ENCODE results near the gene HSD11B1.

The HSD11B1 gene

DNA sequence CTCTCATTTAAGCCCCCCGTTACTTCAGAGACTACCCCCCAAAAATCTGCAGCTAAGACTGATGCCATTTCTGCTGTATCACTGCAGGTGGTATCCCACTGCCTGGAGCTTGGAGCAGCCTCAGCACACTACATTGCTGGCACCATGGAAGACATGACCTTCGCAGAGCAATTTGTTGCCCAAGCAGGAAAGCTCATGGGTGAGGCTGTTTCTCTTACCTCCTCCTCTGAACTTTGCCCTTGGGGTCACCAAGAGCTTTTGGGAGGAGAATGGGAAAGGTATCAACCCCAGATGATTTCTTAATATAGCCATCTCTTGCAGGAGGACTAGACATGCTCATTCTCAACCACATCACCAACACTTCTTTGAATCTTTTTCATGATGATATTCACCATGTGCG lies 2.0 kb downstream of the HSD11B1 start:
- peaks cover 58% of the 10 kb centered on the region for H3K4me1 Mint-ChIP-seq
- ATAC-seq, result no peak
- H3K27ac Mint-ChIP-seq, result peak overlapping the region in 1 of 2 donors; percentile 32

DNA sequence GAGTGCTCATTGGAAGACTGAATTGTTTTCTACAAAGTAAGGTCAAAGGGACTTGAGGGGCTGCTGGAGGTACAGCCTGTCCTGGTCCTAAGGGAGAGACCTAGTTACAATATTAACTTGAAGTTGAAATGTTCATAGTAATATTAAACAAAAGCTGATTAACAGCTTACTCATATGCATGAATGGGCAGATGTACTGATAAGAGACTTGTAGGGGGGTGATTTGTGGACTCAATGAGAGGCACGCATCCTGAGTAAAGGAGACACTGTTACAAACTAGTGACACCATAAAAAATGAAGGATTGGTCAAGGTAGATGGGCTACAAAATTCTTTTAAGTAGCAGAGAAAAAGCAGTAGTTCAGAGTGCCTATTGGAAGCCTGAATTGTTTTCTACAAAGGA lies 2.7 kb downstream of the HSD11B1 start:
- Mint-ChIP-seq H3K4me3 (no peak overlapping the region), H3K27me3 (no peaks in the 10 kb centered on the region), H3K9me3 (no peaks in the 10 kb centered on the region), H3K27ac (peak overlapping the region in 1 of 2 donors; percentile 37), H3K4me1 (peaks cover 55% of the 10 kb centered on the region)
- ATAC-seq, result no peak
- DNase-seq, result no peak

More for the DNA sequence above, 2.0 kb downstream of the HSD11B1 start:
- no peaks in the 10 kb centered on the region for H3K9me3 Mint-ChIP-seq
- no peak overlapping the region for H3K4me3 Mint-ChIP-seq
- no peak for DNase-seq
- H3K27me3 Mint-ChIP-seq, result no peaks in the 10 kb centered on the region

DNA sequence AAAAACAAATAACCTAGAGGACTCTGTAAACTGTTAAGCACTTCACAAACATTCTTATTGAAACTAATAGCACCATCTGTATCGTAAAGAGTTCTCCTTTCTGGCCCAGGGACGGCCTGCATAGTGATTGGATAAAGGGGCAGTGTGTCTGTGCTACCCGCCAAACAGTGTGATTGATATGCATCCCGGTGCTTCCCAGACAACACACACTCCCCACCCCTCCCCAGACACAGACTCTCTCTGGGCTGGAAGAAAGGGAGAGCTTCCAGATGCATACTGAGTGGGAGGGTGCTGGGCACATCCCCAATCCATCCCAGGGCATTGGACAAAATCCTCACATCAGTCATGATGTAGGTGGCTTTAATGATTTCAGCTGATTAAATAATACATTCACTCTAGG lies 3.7 kb downstream of the HSD11B1 start:
- Mint-ChIP-seq H3K4me1 (peaks cover 54% of the 10 kb centered on the region), H3K9me3 (no peaks in the 10 kb centered on the region), H3K27ac (no peak overlapping the region), H3K27me3 (no peaks in the 10 kb centered on the region), H3K4me3 (no peak overlapping the region)
- DNase-seq, result no peak
- ATAC-seq, result no peak

DNA sequence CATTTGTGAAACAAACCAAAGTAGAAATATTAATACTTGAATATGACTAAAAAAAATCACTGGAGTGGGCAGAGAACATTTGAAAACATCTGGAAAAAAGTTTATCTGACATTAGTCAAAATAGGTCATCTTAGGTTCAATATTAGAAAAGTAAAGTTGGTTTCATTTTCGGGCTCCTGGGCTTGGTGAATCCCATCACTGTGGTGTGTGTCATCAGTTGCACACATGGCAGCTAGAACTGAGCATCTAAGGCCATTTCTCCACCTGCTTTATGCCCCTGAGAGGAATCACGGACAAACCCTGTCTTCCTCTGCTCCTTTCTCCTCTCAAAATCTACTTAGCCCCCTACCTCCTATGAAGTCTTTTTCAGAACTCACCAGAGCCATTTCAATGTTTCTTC lies 5.4 kb downstream of the HSD11B1 start:
- Mint-ChIP-seq H3K27me3 (no peaks in the 10 kb centered on the region), H3K4me3 (peak overlapping the region in 1 of 2 donors; percentile 44), H3K9me3 (no peaks in the 10 kb centered on the region), H3K27ac (peak overlapping the region in 1 of 2 donors; percentile 86), H3K4me1 (peaks cover 45% of the 10 kb centered on the region)
- ATAC-seq (peak; percentile 66), DNase-seq (no peak)

DNA sequence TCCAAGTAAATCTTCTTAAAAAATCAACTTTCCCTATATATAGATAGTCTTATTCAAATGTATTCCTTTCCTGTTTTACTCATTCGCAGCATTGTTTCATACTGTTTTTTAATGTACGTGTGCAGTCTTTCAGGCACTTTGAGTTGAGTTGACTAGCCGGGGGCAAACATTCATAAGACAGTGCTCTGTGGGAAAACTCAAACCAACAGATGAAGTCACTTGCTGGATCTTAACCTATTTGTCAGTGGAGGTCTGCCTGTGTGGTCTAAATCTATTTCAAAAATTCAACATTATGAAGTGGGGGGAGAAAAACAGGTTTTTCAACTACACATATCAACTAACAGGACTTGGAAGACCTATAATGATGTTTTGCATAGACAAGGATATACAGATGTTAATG lies 6.2 kb downstream of the HSD11B1 start:
- DNase-seq (no peak), ATAC-seq (no peak)
- Mint-ChIP-seq H3K27me3 (no peaks in the 10 kb centered on the region), H3K4me1 (peaks cover 47% of the 10 kb centered on the region), H3K9me3 (no peaks in the 10 kb centered on the region), H3K4me3 (no peak overlapping the region), H3K27ac (no peak overlapping the region)

DNA sequence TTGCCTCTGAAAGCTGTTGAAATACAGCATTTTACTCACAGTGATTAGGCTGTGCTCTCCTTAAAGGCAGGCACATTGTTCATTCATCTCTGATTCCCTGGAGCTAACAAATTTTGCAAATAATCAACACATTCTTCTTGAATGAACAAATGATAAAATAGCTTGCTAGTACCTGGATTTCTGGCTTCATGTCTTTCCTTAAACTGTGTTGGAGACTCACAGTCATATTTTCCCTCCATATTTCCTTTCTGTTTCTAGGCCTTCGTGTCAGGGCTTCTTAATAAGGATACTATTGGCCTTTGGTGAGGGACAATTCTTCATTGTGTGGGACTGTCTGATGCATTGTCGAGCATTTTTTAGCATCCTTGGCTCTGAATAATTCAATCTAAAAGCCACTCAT lies 9.7 kb downstream of the HSD11B1 start:
- Mint-ChIP-seq H3K4me1 (peaks cover 58% of the 10 kb centered on the region), H3K4me3 (peak overlapping the region in 1 of 2 donors; percentile 44), H3K9me3 (peaks cover 4 to 5% of the 10 kb centered on the region in 2 donors), H3K27ac (peak overlapping the region in 1 of 2 donors; percentile 21), H3K27me3 (no peaks in the 10 kb centered on the region)
- DNase-seq, result no peak
- ATAC-seq, result no peak

DNA sequence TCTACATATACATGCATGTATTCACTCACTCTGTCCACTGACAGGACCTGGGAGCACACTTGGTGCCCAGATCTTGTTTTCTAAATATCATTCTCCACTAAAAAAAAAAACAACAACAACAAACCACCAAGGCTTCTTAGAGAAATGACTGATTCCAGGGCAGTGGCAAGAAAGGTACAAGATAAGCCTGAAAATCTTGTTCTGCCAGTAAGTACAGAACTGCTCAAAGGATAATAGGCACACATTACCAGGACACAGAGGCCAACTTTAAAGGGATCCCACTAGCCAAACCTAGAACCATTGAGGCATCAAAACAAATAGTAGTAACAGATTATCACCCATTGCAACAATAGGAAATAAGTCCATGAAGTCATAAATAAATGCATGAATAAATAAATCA lies 10.7 kb downstream of the HSD11B1 start:
- Mint-ChIP-seq H3K27me3 (no peaks in the 10 kb centered on the region), H3K4me1 (peaks cover 48% of the 10 kb centered on the region), H3K4me3 (peak overlapping the region in 1 of 2 donors; percentile 34), H3K27ac (peak overlapping the region in 1 of 2 donors; percentile 2), H3K9me3 (peaks cover 6 to 8% of the 10 kb centered on the region in 2 donors)
- no peak for ATAC-seq
- no peak for DNase-seq

DNA sequence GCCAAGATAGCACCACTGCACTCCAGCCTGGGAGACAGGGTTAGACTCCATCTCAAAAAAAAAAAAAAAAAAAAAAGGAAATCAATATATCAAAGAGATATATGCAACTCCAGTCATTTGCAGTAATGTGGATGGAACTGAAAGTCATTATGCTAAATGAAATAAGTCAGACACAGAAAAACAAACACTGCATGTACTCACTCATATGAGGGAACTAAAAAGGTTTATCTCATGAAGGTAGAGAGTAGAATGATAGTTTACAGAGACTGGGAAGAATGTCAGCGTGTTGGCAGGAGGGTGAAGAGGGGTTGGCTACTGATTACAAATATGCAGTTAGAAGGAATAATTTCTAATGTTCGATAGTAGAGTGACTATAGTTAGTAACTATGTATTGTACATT lies 13.2 kb downstream of the HSD11B1 start:
- H3K4me3 Mint-ChIP-seq, result no peak overlapping the region
- no peaks in the 10 kb centered on the region for H3K27me3 Mint-ChIP-seq
- peaks cover 6 to 8% of the 10 kb centered on the region in 2 donors for H3K9me3 Mint-ChIP-seq
- peak overlapping the region in 1 of 2 donors; percentile 10 for H3K27ac Mint-ChIP-seq
- peak; percentile 78 for ATAC-seq
- H3K4me1 Mint-ChIP-seq, result peaks cover 55% of the 10 kb centered on the region
- DNase-seq, result no peak

DNA sequence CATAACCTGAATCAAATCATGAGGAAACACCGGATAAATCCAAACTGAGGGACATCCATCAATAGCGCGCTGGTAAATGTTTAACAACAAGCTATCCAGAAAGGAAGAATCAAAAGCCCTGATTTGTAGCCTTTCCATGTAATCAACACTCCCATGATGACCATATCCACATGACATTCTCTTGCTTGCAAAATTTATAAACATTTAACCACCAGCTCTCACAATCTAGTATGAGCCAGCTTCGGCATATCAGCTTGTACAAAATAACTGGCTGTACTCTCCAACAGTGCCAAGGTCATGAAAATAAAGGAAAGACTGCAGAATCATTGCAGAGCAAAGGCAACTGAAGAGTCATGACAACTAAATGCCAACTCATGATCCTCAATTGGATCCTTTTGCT lies 15.7 kb downstream of the HSD11B1 start:
- H3K4me1 Mint-ChIP-seq, result peaks cover 69% of the 10 kb centered on the region
- no peak for ATAC-seq

DNA sequence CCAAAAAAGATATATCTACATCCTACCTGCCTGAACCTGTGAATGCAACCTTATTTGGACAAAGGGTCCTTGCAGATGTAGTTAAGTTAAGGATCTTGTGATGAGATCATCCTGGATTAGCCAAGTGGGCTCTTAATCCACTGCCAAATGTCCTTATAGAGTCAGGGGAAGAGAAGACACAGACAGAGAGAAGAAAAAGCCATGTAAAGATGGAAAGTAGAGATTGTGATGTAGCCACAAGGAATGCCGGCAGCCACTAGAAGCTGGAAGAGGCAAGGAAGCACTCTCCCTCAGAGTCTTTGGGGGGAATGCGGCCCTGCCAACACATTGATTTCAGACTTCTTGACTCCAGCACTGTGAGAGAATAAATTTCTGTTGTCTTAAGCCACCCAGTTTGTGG lies 16.2 kb downstream of the HSD11B1 start:
- Mint-ChIP-seq H3K4me1 (peaks cover 69% of the 10 kb centered on the region), H3K27me3 (no peaks in the 10 kb centered on the region), H3K4me3 (peak overlapping the region in 1 of 2 donors; percentile 6), H3K9me3 (peaks cover 8 to 9% of the 10 kb centered on the region in 2 donors), H3K27ac (peak overlapping the region in 1 of 2 donors; percentile 76)
- ATAC-seq (no peak), DNase-seq (no peak)

More for the DNA sequence above, 15.7 kb downstream of the HSD11B1 start:
- Mint-ChIP-seq H3K4me3 (no peak overlapping the region), H3K9me3 (peaks cover 6 to 8% of the 10 kb centered on the region in 2 donors), H3K27me3 (no peaks in the 10 kb centered on the region), H3K27ac (no peak overlapping the region)
- no peak for DNase-seq

DNA sequence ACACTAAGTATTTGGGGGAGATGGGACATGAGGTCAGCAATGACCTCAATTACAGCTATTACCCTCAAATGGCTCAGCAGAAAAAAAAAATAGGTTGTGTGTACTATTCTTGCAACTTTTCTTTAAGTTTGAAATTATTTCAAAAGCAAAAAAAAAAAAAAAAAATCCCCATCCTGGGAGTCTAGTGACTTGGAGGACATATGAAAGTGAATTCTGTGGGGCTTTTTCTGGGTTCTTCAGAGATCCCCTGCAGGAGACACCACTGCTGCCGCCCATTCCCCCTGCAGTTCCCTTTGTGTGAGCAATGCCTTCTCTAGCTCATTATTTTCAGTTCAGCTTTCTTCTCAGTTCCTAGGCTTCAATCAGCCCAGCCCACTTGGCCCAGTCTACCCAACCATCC lies 16.7 kb downstream of the HSD11B1 start:
- DNase-seq (no peak), ATAC-seq (no peak)
- no peaks in the 10 kb centered on the region for H3K27me3 Mint-ChIP-seq
- H3K27ac Mint-ChIP-seq, result peak overlapping the region; percentile 64 to 76
- peaks cover 8 to 9% of the 10 kb centered on the region in 2 donors for H3K9me3 Mint-ChIP-seq
- H3K4me3 Mint-ChIP-seq, result no peak overlapping the region
- peaks cover 65% of the 10 kb centered on the region for H3K4me1 Mint-ChIP-seq

DNA sequence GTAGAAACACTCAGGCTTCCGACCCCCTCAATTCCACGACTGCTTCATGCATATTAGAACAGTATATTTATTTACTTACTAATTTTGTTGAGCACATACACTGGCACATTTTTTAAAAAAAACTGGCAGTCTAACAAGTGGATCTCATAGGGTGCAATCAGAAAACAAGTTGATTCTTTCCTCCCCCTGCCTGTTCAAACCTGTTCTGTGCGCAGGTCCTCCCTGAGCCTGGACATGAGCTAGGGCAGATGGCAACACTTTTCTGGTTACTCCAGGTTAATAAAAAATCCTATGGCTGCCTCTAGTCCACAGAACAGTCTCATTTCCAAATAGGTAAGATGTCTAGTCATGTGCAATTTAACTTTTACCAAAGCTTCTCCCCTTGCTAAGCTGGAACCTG lies 18.6 kb downstream of the HSD11B1 start:
- Mint-ChIP-seq H3K9me3 (peaks cover 8 to 9% of the 10 kb centered on the region in 2 donors), H3K27me3 (no peaks in the 10 kb centered on the region), H3K4me1 (peaks cover 62% of the 10 kb centered on the region), H3K27ac (peak overlapping the region; percentile 43 to 100), H3K4me3 (peak overlapping the region in 1 of 2 donors; percentile 82)
- ATAC-seq (no peak), DNase-seq (no peak)

DNA sequence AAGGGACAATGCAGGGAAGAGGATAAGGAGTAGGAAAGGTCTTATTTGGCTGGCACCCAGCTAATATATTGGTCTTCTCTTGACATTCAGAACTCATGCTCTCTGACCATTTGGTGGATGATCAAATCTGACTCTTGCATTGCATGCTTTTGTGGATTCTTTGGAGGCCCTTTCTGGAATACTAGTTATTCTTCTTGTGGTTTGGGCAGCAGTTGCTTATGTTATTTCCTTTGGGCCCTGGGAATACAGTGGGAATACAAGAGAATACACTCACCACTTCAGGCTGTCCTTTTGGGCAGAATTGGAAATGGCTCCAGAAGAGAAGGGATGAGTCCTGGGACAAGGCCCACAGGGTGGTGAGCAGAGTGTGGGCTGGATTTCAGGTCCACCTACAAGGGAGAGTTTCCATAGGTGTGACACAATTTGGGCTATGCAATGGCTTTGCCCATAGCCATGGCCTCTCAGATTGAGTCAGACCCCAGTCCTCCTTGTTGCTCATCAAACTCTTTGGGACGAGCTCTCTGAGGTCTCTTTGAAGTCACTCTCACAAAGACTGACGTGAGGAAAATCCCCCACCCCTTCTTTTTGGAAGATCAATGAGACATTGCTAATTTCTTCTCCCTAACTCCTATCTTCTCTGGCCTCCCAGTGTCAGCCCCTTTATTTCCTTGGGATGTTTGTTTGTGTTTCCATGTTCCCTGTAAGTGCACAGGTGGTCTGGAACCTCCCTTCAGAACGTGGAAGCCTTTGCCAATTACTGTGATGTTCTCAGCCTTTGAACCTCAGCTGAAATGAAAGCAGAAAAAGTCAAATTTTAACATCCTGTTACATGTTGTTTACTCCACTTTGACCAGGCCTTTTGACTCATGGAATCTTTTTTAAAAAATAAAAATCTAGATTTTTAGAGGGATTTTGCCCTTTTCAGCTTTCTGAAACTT lies 19.4 kb downstream of the HSD11B1 start:
- ATAC-seq, result peak; percentile 96
- peaks cover 6 to 9% of the 10 kb centered on the region in 2 donors for H3K9me3 Mint-ChIP-seq
- H3K27me3 Mint-ChIP-seq, result no peaks in the 10 kb centered on the region
- DNase-seq, result peak; percentile 53 to 77
- H3K4me3 Mint-ChIP-seq, result peak overlapping the region; percentile 81 to 82
- H3K4me1 Mint-ChIP-seq, result peaks cover 62% of the 10 kb centered on the region
- H3K27ac Mint-ChIP-seq, result peak overlapping the region; percentile 100

DNA sequence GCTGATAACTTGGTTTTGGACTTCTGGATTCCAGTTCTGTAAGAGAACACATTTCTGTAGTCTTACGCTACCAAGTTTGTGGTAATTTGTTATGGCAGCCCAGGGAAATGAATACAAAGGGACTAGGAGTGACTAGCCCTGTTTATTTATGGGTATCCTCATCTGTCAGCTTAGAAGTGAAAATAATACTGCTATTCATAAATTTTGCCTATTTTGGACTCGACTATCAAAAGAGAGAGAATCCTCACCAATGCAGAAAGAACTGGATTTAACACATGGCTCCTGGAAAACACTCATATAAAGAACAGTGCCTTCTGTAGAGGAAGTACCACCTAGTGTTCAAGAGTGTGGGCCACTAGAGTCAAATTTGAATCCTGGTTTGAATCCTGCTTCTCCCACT lies 22.6 kb downstream of the HSD11B1 start:
- peak overlapping the region in 1 of 2 donors; percentile 70 for H3K27ac Mint-ChIP-seq
- no peak overlapping the region for H3K4me3 Mint-ChIP-seq
- H3K27me3 Mint-ChIP-seq, result no peaks in the 10 kb centered on the region
- peaks cover 0 to 4% of the 10 kb centered on the region in 2 donors for H3K9me3 Mint-ChIP-seq
- peaks cover 57% of the 10 kb centered on the region for H3K4me1 Mint-ChIP-seq
- no peak for ATAC-seq
- DNase-seq, result no peak

DNA sequence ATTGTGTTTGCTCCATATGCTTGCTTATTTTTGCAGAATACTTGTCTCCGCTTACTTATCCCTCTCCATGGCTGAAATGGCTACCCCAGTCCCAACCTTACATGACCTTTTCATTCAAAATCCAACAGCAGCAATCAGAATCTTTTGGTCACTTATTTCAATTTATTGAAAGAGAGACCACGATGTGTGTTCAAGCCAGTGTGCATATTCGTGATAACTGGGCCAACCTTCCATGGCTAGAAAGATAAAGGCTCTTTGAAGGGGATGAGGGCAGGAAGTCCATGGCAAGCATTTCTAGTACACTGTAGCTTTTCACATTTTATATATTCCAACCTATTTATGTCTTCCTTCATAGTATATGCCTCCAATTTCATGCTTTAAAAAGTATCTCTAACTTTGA lies 23.1 kb downstream of the HSD11B1 start:
- peaks cover 54% of the 10 kb centered on the region for H3K4me1 Mint-ChIP-seq
- H3K4me3 Mint-ChIP-seq, result no peak overlapping the region
- H3K9me3 Mint-ChIP-seq, result peaks cover 0 to 4% of the 10 kb centered on the region in 2 donors
- H3K27me3 Mint-ChIP-seq, result no peaks in the 10 kb centered on the region
- peak overlapping the region in 1 of 2 donors; percentile 70 for H3K27ac Mint-ChIP-seq
- ATAC-seq, result no peak
- no peak for DNase-seq

DNA sequence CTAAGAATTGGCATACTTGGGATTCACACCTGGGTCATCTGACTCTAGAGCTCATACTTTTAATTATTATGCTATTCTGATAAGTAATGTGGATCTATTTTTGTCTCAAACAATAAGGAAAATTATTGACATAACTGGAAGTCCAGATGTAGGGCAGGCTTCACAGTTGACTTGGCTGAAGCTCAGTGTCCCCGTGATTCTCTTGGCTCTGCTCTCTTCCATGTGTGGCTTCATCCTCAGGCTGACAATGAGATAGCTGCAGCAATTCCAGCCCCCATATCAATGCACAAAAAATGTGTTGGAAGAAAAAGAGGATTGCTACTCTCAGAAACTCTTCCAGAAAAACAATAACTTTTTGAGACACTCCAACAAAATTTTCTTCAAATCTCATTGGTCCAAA lies 23.8 kb downstream of the HSD11B1 start:
- ATAC-seq (no peak), DNase-seq (no peak)
- H3K4me3 Mint-ChIP-seq, result no peak overlapping the region
- no peaks in the 10 kb centered on the region for H3K27me3 Mint-ChIP-seq
- no peak overlapping the region for H3K27ac Mint-ChIP-seq
- H3K4me1 Mint-ChIP-seq, result peaks cover 54% of the 10 kb centered on the region
- H3K9me3 Mint-ChIP-seq, result peaks cover 0 to 4% of the 10 kb centered on the region in 2 donors
